Right forelimb (tissue), 1 donor: ENCODE data around the gene CASZ1.

Source experiments
- DNase-seq: peaks from one replicate; pipeline ENCODE4 v3.0.0-alpha.2; 2018

The CASZ1 gene

GRCh38 chr1:10667861-10668761, 128.3 kb downstream of the CASZ1 start:
- peak; percentile 68 for DNase-seq

- DNase-seq = no peak
These were observed 130.3 kb downstream of the CASZ1 start for GRCh38 chr1:10665930-10666850.

GRCh38 chr1:10665226-10665625, 131.2 kb downstream of the CASZ1 start:
- DNase-seq = no peak

DNA sequence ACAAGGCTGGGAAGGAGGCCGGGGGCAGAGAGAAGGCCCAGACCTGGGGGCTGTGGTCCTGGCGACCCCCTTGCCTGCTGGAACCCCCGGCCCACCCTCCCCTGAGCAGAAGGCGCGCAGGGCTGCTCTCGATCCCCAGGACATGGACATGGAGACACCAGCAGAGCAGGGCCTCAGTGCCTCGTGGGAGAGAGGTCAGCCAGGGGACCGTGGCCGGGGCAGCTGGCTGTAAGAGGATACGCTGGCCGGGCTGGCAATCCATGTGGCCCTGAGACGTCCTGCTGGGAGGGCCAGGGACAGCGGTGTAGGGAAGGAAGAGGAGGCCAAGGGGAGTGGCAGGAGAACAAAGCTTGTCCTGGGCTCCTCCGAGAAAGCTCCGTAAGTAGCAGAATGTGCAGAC, 132.2 kb downstream of the CASZ1 start:
- no peak for DNase-seq

- DNase-seq = peak; percentile 77
These were observed 132.8 kb downstream of the CASZ1 start for GRCh38 chr1:10663678-10664035.

- peak; percentile 64 for DNase-seq
These were observed 133.4 kb downstream of the CASZ1 start for GRCh38 chr1:10662824-10663677.

GRCh38 chr1:10662090-10662688, 134.3 kb downstream of the CASZ1 start:
- no peak for DNase-seq

- DNase-seq = no peak
These were observed 135.0 kb downstream of the CASZ1 start for GRCh38 chr1:10661453-10661852.

- DNase-seq = no peak
These were observed 136.6 kb downstream of the CASZ1 start for GRCh38 chr1:10659646-10660540.

- no peak for DNase-seq
These were observed 137.2 kb downstream of the CASZ1 start for GRCh38 chr1:10659218-10659617.

GRCh38 chr1:10658396-10659066, 137.9 kb downstream of the CASZ1 start:
- no peak for DNase-seq

DNA sequence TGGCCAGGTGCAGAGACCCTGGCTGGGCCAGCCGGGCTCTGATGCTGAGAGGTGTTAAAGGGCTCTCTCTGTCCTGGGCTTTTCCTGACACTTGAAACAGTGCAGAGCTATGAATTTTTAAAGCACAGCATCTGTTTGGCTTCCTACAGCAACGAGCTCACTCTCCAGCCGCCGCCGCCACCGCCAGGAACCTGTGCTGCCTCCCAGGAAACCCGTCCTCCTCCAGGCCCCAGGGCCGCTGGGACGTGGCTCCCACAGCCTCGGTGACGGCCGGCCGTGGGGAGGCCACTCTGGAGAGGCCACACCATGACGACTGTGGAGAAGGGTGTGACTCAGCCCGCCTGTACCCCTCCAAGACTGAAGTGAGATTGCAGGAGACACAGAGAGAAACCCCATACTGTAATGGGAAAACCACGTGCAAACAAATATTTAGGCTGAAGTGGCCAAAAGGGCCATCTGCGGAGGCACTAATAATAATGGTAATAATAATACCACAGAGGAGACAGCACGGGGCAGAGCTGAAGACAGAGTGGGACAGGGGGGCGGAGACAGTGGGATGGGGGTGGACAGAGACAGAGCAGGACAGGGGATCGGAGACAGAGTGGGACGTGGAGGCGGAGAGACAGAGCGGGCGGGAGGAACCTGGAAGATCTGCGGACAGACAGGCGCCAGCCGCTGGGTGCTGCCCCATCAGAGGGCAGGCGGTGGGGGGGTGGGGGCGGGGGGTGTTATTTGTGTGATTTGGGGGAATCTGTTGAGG, 139.2 kb downstream of the CASZ1 start:
- no peak for DNase-seq

DNA sequence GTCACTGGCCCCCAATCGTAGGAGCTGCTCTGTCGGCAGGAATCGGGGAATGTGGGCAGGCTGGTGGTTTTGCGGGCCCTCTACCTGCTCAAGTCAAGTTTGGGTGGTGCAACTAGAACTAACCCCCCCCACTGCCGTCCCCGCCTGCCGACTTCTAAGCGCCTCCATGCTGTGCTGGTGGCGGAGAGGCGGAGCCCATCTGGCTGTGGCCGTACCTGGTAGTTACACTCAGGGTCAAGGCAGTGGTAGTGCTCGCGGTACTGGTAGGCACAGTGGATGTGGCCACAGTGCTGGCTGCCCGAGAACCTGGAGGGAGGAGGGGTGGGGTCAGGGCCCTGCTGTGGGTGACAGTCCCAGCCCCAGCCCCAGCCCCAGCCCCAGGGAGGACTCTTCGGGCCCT, 140.0 kb downstream of the CASZ1 start:
- no peak for DNase-seq

- no peak for DNase-seq
These were observed 141.4 kb downstream of the CASZ1 start for GRCh38 chr1:10655002-10655401.

DNA sequence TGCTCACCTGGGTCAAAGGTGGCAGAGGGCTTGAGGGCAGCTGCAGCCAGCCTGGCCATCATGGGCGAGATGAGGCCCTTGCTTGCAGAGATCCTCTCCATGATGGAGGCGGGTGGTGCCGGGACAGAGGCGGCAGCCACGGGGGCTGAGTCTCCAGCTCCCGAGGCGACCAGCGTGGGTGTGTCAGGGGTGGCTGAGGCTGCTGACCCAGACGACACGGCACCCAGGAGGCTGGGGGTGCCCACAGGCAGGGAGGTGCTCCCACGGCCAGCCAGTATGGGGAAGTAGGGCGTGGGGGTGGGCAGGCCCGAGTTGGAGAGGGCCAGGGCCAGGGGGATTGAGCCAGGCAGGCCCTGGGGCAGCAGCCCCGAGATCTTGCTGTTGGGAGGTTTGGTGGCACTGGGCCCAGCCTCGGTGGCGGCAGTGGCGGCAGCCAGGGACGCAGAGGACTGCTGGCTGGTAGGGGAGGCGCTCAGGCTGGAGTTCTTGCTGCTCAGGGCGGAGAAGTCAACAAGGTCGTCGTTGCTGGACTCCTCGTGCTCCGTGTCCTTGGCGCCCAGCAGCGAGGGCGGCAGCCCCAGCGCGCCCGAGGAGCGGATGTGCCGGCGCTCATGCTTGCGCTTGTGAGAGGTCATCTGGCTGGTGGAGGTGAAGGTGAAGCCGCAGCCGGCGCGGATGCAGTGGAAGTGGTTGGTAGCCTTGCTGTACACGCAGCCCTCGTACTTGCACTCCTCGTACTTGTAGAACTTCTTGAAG, 142.9 kb downstream of the CASZ1 start:
- DNase-seq = no peak

DNA sequence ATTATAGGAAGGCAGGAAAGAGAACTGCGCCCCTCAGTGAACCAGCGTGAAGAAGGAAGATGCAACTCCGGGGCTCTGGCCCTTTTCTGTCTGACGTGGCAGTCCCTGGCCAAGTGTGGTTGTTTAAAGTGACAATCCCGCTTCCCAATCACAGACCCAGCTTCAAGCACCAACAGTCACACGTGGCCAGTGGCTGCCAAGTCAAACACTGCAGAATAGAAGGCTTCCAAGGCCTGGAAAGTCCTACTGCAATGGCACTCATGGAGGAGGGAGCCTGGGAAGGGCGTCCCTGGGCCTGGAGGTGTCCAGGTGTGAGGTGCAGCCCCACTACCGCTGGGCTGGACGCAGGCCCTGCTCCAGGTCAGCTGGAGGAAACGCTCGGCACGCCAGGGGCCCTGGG, 143.8 kb downstream of the CASZ1 start:
- no peak for DNase-seq

DNA sequence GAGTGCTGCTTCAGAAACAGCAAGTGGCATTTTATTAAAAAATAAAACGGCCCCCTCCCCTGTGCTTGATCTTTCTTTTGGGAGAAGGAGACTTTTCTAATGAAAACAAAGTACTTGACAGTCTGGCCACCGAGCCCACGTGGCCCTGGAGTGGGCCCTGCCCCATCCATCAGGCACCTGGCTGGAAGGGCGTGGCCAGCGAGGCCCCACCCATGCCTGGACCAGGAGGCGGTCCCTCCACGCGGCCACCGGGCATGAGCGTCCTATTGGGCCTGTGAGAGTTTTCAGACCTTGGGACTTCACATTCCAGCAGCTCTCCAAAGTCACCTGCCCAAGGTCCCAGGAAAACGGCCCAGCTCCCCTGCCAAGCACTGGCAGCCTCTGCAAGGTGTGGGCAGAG, 144.7 kb downstream of the CASZ1 start:
- no peak for DNase-seq

DNA sequence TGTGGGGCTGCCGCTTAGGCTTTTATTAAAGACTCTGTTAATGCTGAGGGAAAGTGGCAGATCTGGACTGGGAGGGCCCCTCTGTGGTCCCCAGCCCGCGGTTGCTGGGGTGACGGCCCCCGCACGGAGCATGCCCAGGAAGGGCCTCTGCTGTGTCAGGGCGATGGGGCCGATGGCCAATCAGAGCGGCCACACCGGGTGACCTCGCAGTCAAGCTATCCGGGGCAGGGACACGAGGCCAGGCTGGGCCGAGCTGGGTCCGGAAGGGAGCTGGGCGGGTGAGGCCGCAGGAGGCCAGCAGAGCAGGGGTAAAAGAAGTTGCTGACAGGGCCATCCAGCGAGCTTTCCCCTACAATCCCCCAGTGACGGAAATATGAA, 145.1 kb downstream of the CASZ1 start:
- DNase-seq = no peak
